AG04450 (cell line): ENCODE measurements around the gene RGS6. TPM values are rescaled to one million over a fixed set of nuclear protein-coding genes. Genes with fewer than 3 reads are reported as not detected.

ENCODE experiments used
- CTCF ChIA-PET: fragments of 300-600, 350-600 bp; formaldehyde crosslinking; extraction: SDS; loops from one replicate; lab custom pipeline; 2022; ENCODE audit warnings: antibody characterized with exemption, inconsistent platforms; lab: Charles Lee
- POLR2A ChIA-PET: fragments of 350-600 bp; formaldehyde crosslinking; extraction: SDS; loops from one replicate; lab custom pipeline; 2021; ENCODE audit warnings: antibody characterized with exemption, inconsistent platforms; lab: Yijun Ruan, JAX
- DNase-seq: peaks from one replicate; pipeline ENCODE4 v3.0.0-alpha.2; 2011; ENCODE audit warnings: low read depth, low spot score
- H3K27ac ChIP-seq: one replicate; pipeline ENCODE4 v1.5.1; 2012; ENCODE audit warnings: low read depth, low read length, control low read depth
- H3K27me3 ChIP-seq: one replicate; pipeline ENCODE4 v1.6.0; 2012; ENCODE audit warnings: low read length; ENCODE audit not compliant: control insufficient read depth, insufficient read depth
- H3K4me3 ChIP-seq: 2 replicates; pipeline ENCODE4 v1.5.1; 2011; ENCODE audit warnings: mild to moderate bottlenecking, low read depth, low read length, control low read depth
- H3K9me3 ChIP-seq: 2 replicates; pipeline ENCODE4 v1.5.1; 2012; ENCODE audit warnings: low read length; ENCODE audit not compliant: control insufficient read depth, insufficient read depth
- polyA plus RNA-seq: library from polyadenylated mRNA; depleted of rRNA; stranded (reverse); fragments of >200 nt; gene quantifications from 2 replicates; pipeline ENCODE4 v1.2.3, GENCODE V29; 2011
- TF ChIP-seq, protein P1 (sequence below): IDR thresholded peaks from 2 replicates; pipeline ENCODE4 v1.5.1; 2011; ENCODE audit warnings: low read depth, low read length, control low read depth, inconsistent platforms

RGS6 gene
- polyA plus RNA-seq, 1 experiment = not detected

- H3K27ac ChIP-seq = no peak overlapping the region
- ChIA-PET POLR2A (no interaction called here), CTCF (no interaction called here)
- H3K4me3 ChIP-seq = no peak overlapping the region
- TF ChIP-seq, protein P1, sequence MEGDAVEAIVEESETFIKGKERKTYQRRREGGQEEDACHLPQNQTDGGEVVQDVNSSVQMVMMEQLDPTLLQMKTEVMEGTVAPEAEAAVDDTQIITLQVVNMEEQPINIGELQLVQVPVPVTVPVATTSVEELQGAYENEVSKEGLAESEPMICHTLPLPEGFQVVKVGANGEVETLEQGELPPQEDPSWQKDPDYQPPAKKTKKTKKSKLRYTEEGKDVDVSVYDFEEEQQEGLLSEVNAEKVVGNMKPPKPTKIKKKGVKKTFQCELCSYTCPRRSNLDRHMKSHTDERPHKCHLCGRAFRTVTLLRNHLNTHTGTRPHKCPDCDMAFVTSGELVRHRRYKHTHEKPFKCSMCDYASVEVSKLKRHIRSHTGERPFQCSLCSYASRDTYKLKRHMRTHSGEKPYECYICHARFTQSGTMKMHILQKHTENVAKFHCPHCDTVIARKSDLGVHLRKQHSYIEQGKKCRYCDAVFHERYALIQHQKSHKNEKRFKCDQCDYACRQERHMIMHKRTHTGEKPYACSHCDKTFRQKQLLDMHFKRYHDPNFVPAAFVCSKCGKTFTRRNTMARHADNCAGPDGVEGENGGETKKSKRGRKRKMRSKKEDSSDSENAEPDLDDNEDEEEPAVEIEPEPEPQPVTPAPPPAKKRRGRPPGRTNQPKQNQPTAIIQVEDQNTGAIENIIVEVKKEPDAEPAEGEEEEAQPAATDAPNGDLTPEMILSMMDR = no peak
- peaks cover 23% of the 10 kb centered on the region for H3K27me3 ChIP-seq
- DNase-seq = no peak
- H3K9me3 ChIP-seq = peaks cover 9% of the 10 kb centered on the region; the same call in 1 of the 2 replicates
Observed at GRCh38 chr14:72488514-72488913, 556.3 kb downstream of the RGS6 start.

DNA sequence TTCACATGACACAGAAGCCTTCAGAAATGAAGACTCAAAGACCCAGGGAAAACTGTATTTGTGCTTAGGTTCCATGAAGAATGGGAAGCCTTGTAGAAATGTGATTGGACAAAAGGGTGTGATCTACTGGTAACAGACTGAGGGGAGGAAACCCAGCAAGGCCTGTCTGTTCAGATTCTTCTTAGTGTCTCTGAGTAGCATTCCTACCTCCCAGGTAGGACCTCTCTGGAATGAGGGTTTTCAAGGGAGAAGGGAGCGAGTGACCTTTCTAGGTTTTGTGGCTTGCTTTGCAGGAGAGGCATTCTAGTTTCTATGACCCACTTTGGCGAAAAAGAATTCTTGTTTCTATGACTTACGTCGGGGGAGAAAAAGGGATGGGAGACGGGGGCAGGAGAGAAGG is 560.0 kb downstream of the RGS6 start:
- ChIA-PET POLR2A (no interaction called here), CTCF (no interaction called here)
- H3K4me3 ChIP-seq = no peak overlapping the region
- H3K9me3 ChIP-seq = peaks cover 9% of the 10 kb centered on the region; the same call in 1 of the 2 replicates
- no peak overlapping the region for H3K27ac ChIP-seq
- TF ChIP-seq, protein P1 = no peak
- peaks cover 23% of the 10 kb centered on the region for H3K27me3 ChIP-seq
- DNase-seq = no peak

GRCh38 chr14:72495668-72496067 is 563.4 kb downstream of the RGS6 start:
- DNase-seq = no peak
- H3K27ac ChIP-seq = no peak overlapping the region
- ChIA-PET POLR2A (no interaction called here), CTCF (interaction anchor here (1.3 kb wide), 1 partner anchor 18 kb away, joined by 3 read pairs; no protein-coding TSS in a partner anchor)
- H3K4me3 ChIP-seq = no peak overlapping the region
- no peaks in the 10 kb centered on the region for H3K9me3 ChIP-seq
- TF ChIP-seq, protein P1 = no peak
- H3K27me3 ChIP-seq = peaks cover 18% of the 10 kb centered on the region

- ChIA-PET CTCF (no interaction called here), POLR2A (interaction anchor here (0.8 kb wide), 1 partner anchor 51 kb away, joined by 3 read pairs; no protein-coding TSS in a partner anchor)
- Histone ChIP-seq H3K4me3 (no peak overlapping the region), H3K27ac (no peak overlapping the region), H3K9me3 (no peaks in the 10 kb centered on the region), H3K27me3 (peaks cover 17% of the 10 kb centered on the region)
- TF ChIP-seq, protein P1 = no peak
- no peak for DNase-seq
Observed at GRCh38 chr14:72498646-72499045, 566.4 kb downstream of the RGS6 start.

DNA sequence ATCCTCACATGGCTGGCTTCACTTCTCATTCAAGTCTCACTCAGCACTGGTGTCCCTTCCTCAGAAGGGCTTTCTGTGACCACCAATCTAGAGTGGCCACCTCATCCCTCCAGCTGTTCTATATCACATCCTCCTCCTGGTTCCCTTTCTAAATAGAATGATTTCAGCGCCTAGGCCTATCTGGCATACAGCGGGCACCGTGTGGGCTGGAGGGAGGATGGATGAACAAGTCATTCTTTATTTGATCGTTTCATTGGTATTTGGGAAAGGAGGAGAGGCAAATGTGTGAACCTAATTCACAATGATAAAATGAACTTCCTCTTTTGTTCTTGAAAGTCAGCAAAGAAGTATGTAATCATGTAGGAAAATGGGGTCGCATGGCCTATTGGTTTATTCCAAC is 567.5 kb downstream of the RGS6 start:
- H3K27ac ChIP-seq = no peak overlapping the region
- peaks cover 3% of the 10 kb centered on the region; the same call in 1 of the 2 replicates for H3K9me3 ChIP-seq
- DNase-seq = no peak
- POLR2A ChIA-PET = interaction anchor here (0.6 to 0.8 kb wide), 2 partner anchors 8 to 52 kb away, joined by 3 to 4 read pairs; no protein-coding TSS in a partner anchor
- TF ChIP-seq, protein P1 = no peak
- H3K27me3 ChIP-seq = peaks cover 14% of the 10 kb centered on the region
- no peak overlapping the region for H3K4me3 ChIP-seq
- CTCF ChIA-PET = interaction anchor here (1.6 kb wide), 1 partner anchor 14 kb away, joined by 12 read pairs; no protein-coding TSS in a partner anchor
